NCI-H187 (cell line): Measurements from ENCODE around the gene RNF220.
"Not testable (repeated sequence)": the region's sequence is repeated elsewhere in the genome, so short reads cannot be mapped to it uniquely, and the experiment has no call there.

Source experiments
- DNase-seq, 2 experiments: peaks; one replicate each; lab custom pipeline; 2025; lab: John Stamatoyannopoulos, UW

RNF220 gene

DNA sequence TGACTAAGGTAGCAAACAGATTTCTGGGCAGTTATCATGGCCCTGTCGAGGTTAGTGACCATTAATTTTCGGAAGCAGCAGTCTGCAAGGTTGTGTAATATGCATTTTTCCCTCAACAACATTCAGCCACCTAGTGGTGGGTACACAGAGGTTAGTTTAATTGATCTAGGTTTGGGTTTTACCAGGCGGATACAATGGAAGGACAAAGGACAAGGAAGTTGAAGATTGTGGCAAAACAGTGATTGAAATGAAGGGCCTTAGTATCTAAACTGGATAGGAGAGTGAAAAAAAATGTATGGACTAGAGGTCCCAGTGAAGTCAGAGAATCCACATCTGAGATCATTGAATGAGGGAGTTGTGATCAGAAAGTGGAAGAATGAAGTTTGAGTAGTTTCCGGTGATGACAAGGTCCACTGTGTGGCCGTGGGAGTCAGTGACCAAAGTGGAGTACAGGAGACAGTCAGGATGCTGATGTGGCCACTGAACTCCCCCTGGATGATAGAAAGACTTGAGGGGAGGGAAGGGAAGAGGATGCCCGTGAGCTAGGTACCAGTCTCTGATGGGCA lies 272.2 kb downstream of the RNF220 start:
- DNase-seq = no peak

DNA sequence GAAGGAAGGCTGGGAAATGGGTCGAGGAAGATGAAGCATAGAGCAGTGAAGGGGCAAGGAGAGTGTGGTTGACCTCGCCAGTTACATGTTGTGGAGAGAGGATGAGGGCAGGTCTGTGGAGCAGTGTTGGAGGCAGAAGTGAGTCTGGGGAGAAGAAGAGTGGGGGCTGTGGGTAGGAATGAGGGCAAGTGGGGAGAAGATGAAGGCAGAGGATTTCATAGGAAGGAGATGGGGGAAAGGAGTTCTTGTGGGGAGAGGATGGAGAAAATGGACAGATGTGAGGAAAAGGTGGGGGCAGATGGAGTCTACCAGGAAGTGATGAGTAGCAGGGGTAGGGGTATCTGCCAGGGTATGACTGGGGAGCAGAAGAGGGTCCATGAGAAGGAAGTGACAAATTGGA lies 273.1 kb downstream of the RNF220 start:
- no peak for DNase-seq

GRCh38 chr1:44678626-44679025 lies 273.6 kb downstream of the RNF220 start:
- no peak for DNase-seq

- DNase-seq = no peak
Observed at GRCh38 chr1:44679468-44679867, 274.4 kb downstream of the RNF220 start.

- no peak for DNase-seq
Observed at GRCh38 chr1:44681905-44682882, 277.1 kb downstream of the RNF220 start.

DNA sequence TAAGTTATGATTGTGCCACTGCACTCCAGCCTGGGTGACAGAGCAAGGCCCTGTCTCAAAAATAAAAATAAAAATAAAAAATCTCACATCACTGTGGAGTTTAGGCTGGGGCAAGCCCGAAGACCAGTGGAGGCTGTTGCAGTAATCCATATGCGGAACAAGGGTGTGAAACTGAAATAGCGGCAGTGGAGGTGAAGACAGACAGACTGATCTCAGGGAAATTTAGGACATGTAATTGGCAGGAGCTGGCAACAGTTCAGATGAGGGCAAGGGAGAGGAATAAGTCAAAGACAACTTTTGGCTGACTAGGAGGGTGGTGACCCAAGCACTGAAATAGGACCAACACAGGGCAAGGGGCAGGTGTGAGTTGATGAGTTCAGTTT lies 277.8 kb downstream of the RNF220 start:
- no peak for DNase-seq

DNA sequence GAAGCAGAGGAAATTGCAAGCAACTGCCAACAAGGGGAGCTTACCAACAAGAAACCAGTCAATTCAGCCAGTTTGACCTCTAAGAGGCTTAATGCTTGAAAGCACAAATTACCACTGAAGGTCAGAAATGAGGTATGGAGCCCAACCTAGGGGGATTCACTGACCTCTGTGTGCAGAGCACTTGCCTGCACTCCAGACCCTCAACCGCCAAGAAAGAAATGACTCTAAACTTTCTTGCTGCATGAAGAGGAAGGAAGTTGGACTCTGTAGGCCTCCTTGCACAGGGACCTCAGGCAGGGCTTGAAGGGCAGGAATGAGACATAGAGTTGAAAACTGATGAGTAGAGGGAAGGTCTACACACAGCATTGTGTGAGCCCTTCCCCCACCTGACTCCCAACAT lies 279.5 kb downstream of the RNF220 start:
- no peak for DNase-seq

DNA sequence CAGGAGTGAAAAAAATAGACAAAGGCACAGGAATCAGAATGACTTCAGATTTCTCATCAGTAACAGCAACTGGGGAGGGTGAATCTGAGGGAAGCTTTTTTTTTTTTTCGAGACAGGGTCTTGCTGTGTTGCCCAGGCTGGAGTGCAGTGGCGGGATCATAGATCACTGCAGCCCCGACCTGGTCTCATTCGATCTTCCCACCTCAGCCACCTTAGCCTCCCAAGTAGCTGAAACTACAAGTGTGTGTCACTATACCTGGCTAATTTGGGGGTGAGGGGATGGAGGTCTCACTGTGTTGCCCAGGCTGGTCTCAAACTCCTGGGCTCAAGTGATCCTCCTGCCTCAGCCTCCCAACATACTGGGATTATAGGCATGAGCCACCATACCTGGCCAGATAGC lies 280.2 kb downstream of the RNF220 start:
- no peak for DNase-seq

- no peak for DNase-seq
Observed at GRCh38 chr1:44685881-44686280, 280.8 kb downstream of the RNF220 start.

- DNase-seq = no peak
Observed at GRCh38 chr1:44688760-44689446, 283.8 kb downstream of the RNF220 start.

DNA sequence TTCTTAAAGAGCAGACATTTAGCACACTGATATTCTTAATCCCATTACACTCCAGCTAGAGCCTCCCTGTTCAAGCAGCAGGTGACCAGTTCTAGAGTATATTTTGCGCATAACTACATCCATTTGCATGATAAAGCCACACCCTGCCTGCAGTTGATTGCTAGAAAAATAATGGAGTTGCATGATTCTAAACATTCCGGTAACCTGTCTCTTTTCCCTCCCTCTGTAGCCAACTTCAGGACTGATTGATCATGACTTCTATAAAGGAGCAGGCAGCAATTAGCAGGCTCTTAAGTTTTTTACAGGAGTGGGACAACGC lies 284.4 kb downstream of the RNF220 start:
- DNase-seq = no peak

GRCh38 chr1:44693159-44693558 lies 288.1 kb downstream of the RNF220 start:
- no peak for DNase-seq

- DNase-seq = no peak
Observed at GRCh38 chr1:44693900-44694299, 288.8 kb downstream of the RNF220 start.

GRCh38 chr1:44694863-44695478 lies 289.9 kb downstream of the RNF220 start:
- DNase-seq = no peak

DNA sequence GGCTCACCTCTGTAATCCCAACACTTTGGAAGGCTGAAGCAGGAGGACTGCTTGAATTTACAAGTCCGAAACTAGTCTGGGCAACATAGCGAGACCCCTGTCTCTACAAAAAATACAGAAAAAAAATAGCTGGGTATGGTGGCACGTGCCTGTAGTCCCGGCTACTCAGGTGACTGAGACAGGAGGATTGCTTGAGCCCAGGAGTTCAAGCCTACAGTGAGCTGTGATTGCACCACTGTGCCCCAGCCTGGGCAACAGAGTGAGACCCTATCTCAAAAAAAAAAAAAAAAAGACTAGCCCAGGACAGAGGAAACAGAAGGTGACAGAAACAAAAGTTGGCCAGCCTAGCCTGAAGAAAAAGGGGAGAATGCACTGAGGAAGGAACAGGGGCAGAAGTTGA lies 290.6 kb downstream of the RNF220 start:
- no peak for DNase-seq

DNA sequence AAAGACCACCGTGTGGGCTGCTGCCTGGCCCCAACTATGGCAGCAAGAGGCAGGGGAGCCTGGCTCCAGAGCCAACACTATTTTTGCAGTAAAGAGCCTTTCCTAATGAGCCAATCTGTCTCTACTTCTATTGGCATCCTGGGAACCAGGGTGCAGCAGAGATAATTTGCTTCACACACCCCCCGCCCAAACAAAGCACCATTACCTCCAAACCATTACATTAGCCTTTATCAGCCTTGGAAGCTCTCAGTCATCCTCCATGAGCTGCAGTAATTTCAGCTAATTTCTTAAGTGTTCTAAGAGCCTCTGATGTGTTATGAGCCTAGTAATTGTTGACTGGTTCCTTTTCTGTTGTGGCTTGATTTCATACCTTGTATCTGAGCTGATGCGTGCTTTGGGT lies 291.0 kb downstream of the RNF220 start:
- no peak for DNase-seq

- no peak for DNase-seq
Observed at GRCh38 chr1:44696789-44697345, 291.8 kb downstream of the RNF220 start.

DNA sequence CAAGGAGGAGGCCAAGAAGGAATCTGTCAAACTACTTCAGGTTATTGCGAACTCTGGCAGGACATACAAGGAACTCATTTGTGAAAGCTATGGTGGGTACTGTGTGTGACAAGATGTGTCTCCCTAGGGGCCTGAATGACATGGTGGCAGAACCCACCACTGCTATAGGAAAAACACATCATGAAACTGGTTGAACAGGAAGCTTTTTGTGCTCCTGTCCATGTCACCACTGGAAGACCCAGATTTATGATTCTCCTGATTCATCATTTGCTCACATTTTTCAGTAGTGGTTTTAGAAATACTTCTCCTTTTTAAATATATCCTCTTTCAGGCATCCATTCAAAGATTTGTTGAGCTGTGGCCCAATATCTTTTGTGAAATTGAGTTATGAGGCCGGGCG lies 293.1 kb downstream of the RNF220 start:
- no peak for DNase-seq

DNA sequence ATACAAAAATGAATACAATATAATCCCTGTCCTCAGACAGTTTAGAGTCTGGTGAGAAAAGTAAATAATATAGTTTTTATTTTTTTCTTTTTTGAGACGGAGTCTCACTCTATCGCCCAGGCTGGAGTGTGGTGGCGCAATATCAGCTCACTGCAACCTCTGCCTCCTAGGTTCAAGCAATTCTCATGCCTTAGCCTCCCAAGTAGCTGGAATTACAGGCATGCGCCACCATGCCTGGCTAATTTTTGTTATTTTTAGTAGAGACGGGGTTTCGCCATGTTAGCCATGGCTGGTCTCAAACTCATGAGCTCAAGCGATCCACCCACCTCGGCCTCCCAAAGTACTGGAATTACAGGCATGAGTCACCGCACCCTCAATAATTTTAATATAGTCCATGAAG lies 294.3 kb downstream of the RNF220 start:
- not testable (repeated sequence) for DNase-seq

GRCh38 chr1:44700573-44700972 lies 295.5 kb downstream of the RNF220 start:
- DNase-seq = no peak

DNA sequence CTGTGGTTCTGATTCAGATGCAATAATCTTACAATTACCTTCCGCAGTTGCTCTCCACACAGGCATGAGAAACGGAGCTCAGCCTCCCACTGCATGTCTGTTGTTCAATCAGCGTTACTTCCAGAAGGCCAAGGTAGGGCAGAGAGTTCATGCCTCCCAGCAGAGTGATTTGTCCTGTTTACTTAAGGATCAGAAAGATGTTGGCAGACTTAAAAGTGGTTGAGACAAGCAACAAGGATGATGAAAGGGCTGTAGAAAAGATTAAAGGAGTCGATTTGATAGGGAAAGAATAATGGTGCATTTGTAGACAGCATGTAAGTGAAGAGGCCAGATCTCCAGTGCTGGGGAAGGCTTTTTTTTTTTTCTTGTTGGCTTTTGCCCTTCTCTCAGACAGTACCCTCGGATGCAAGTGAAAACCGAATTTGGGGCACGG lies 296.1 kb downstream of the RNF220 start:
- no peak for DNase-seq
